T-cell (primary cell): Measurements from ENCODE around the gene POLQ. TPM values are rescaled to one million over a fixed set of nuclear protein-coding genes. Genes with fewer than 3 reads are reported as not detected.

Experiments used
- ATAC-seq, 4 experiments: fragments of 200-7000 bp in 3 of 4; fragments of 150-1000 bp in 1 of 4; cut with Tn5 transposase; replicated peaks in 1 of 4; 1 replicate in 3 of 4; 2 replicates in 1 of 4; pipeline ENCODE4 v1.10.0; 2021; ENCODE audit warnings: moderate library complexity in 3 of 4, mild to moderate bottlenecking in 2 of 4, moderate number of reproducible peaks in 1 of 4
- CTCF ChIA-PET, 2 donors: fragments of 300-600 bp; sonication (Branson Sonifier 250); formaldehyde crosslinking; loops; one replicate each; lab custom pipeline; 2022; ENCODE audit warnings: antibody characterized with exemption in 2 of 2; lab: Charles Lee
- POLR2A ChIA-PET, 2 donors: fragments of 300-600 bp; sonication (Branson Sonifier 250); formaldehyde crosslinking; loops; one replicate each; lab custom pipeline; 2022; ENCODE audit warnings: antibody characterized with exemption in 2 of 2; lab: Charles Lee
- DNase-seq, 35 experiments: peaks; one replicate each; pipeline versions ENCODE4 v3.0.0 to v3.0.0-alpha.2; 2013 to 2023
- H3K27ac ChIP-seq: one replicate; pipeline ENCODE4 v1.5.1; 2013; ENCODE audit warnings: low read length
- H3K27me3 ChIP-seq, 2 experiments: replicated peaks in 1 of 2; 1 replicate in 1 of 2; 2 replicates in 1 of 2; pipeline versions ENCODE4 v1.6.1 to v1.7.0; 2013; ENCODE audit warnings: low read length in 1 of 2, mixed read lengths in 1 of 2; ENCODE audit not compliant: control insufficient read depth in 2 of 2, insufficient read depth in 2 of 2; ENCODE audit errors: extremely low read depth in 1 of 2
- H3K36me3 ChIP-seq, 2 donors: 1 replicate in 1 of 2; 2 replicates in 1 of 2; pipeline versions ENCODE4 v1.6.1 to v1.7.0; 2013; ENCODE audit warnings: low read length in 1 of 2; ENCODE audit not compliant: control insufficient read depth in 2 of 2, insufficient read depth in 1 of 2; ENCODE audit errors: extremely low read depth in 1 of 2
- H3K4me1 ChIP-seq, 2 experiments: 1 replicate in 1 of 2; 2 replicates in 1 of 2; pipeline versions ENCODE4 v1.6.1 to v1.7.0; 2013; ENCODE audit warnings: low read length in 2 of 2, mixed read lengths in 1 of 2; ENCODE audit not compliant: insufficient read depth in 2 of 2, control insufficient read depth in 1 of 2; ENCODE audit errors: extremely low read depth in 1 of 2
- H3K4me3 ChIP-seq, 2 donors: 1 replicate in 1 of 2; 2 replicates in 1 of 2; pipeline versions ENCODE4 v1.5.1 to v1.7.0; 2013; ENCODE audit warnings: mild to moderate bottlenecking in 2 of 2, low read length in 1 of 2, moderate library complexity in 1 of 2; ENCODE audit not compliant: control insufficient read depth in 1 of 2; ENCODE audit errors: extremely low read depth in 1 of 2
- H3K9me3 ChIP-seq: 2 replicates; pipeline ENCODE4 v1.7.0; 2013
- H3K27ac Mint-ChIP-seq, 2 donors: one replicate each; pipeline ENCODE4 v1.8.0; 2020 to 2021; ENCODE audit warnings: mild to moderate bottlenecking in 2 of 2, mixed read lengths in 2 of 2
- H3K27me3 Mint-ChIP-seq, 2 donors: one replicate each; pipeline ENCODE4 v1.8.0; 2021 to 2022; ENCODE audit warnings: mixed read lengths in 2 of 2
- H3K36me3 Mint-ChIP-seq: one replicate; pipeline ENCODE4 v1.8.0; 2021; ENCODE audit warnings: mixed read lengths
- H3K4me1 Mint-ChIP-seq, 3 donors: one replicate each; pipeline ENCODE4 v1.8.0; 2020 to 2022; ENCODE audit warnings: mixed read lengths in 3 of 3, mild to moderate bottlenecking in 1 of 3
- H3K4me3 Mint-ChIP-seq, 3 donors: one replicate each; pipeline ENCODE4 v1.8.0; 2020 to 2022; ENCODE audit warnings: mild to moderate bottlenecking in 3 of 3, mixed read lengths in 3 of 3, moderate library complexity in 3 of 3
- H3K9me3 Mint-ChIP-seq, 3 donors: one replicate each; pipeline ENCODE4 v1.8.0; 2020 to 2022; ENCODE audit warnings: mixed read lengths in 3 of 3
- WGBS: methylation state at CpG from one replicate; pipeline ENCODE4 v1.1.5; 2013; ENCODE audit warnings: missing lambda C conversion rate; ENCODE audit not compliant: insufficient coverage; 5-methylcytosine and 5-hydroxymethylcytosine counted together
- total RNA-seq, 35 experiments: library from RNA in 6 of 35; stranded (reverse) in 6 of 35; fragments of 120-200 nt in 1 of 35; gene quantifications; one replicate each; pipeline versions ENCODE4 v1.2.1 to v1.2.4 and lab custom pipeline; 2013 to 2026

POLQ gene
- total RNA-seq, 5 donors from 2014 or later (not counting 1 experiment from before 2014, with no cell fraction given) = 0.23 to 1.1 (median 0.47) TPM

- no peak for DNase-seq
These were observed 62.5 kb downstream of the POLQ start for GRCh38 chr3:121483290-121483689.

GRCh38 chr3:121482660-121483059 lies 63.1 kb downstream of the POLQ start:
- Mint-ChIP-seq H3K9me3 (no peaks in the 10 kb centered on the region), H3K4me3 (no peak overlapping the region), H3K36me3 (no peaks in the 10 kb centered on the region), H3K27me3 (no peaks in the 10 kb centered on the region), H3K4me1 (no peaks in the 10 kb centered on the region), H3K27ac (no peak overlapping the region)
- ChIA-PET CTCF (no interaction called here), POLR2A (no interaction called here)
- no peaks in the 10 kb centered on the region for H3K4me1 ChIP-seq
- DNase-seq (no peak), ATAC-seq (no peak)
- no peaks in the 10 kb centered on the region for H3K27me3 ChIP-seq
- no peak overlapping the region for H3K4me3 ChIP-seq
- H3K36me3 ChIP-seq = no peaks in the 10 kb centered on the region
- H3K9me3 ChIP-seq = no peaks in the 10 kb centered on the region
- WGBS = no CpG with 5 or more reads among the region's 1 CpG
- no peak overlapping the region for H3K27ac ChIP-seq

More at GRCh38 chr3:121483290-121483689, 62.5 kb downstream of the POLQ start:
- Mint-ChIP-seq H3K4me3 (no peak overlapping the region), H3K4me1 (no peaks in the 10 kb centered on the region), H3K27ac (no peak overlapping the region), H3K36me3 (no peaks in the 10 kb centered on the region), H3K27me3 (no peaks in the 10 kb centered on the region), H3K9me3 (no peaks in the 10 kb centered on the region)
- Histone ChIP-seq H3K27ac (no peak overlapping the region), H3K4me3 (no peak overlapping the region), H3K36me3 (no peaks in the 10 kb centered on the region), H3K27me3 (no peaks in the 10 kb centered on the region), H3K4me1 (no peaks in the 10 kb centered on the region), H3K9me3 (no peaks in the 10 kb centered on the region)
- no CpG with 5 or more reads among the region's 1 CpG for WGBS
- ATAC-seq = no peak
- POLR2A ChIA-PET = no interaction called here
- CTCF ChIA-PET = no interaction called here

- DNase-seq (no peak), ATAC-seq (no peak)
- Mint-ChIP-seq H3K27ac (no peak overlapping the region), H3K27me3 (no peaks in the 10 kb centered on the region), H3K4me1 (no peaks in the 10 kb centered on the region), H3K36me3 (no peaks in the 10 kb centered on the region), H3K9me3 (no peaks in the 10 kb centered on the region), H3K4me3 (no peak overlapping the region)
- no peak overlapping the region for H3K4me3 ChIP-seq
- H3K36me3 ChIP-seq = no peaks in the 10 kb centered on the region
- H3K27ac ChIP-seq = no peak overlapping the region
- no peaks in the 10 kb centered on the region for H3K9me3 ChIP-seq
- 100% methylated on average over 1 of the region's 3 CpGs for WGBS
- CTCF ChIA-PET = no interaction called here
- H3K27me3 ChIP-seq = no peaks in the 10 kb centered on the region
- POLR2A ChIA-PET = no interaction called here
- no peaks in the 10 kb centered on the region for H3K4me1 ChIP-seq
These were observed 64.5 kb downstream of the POLQ start for GRCh38 chr3:121481106-121481880.

- Histone ChIP-seq H3K27ac (no peak overlapping the region), H3K9me3 (no peaks in the 10 kb centered on the region), H3K36me3 (no peaks in the 10 kb centered on the region), H3K27me3 (no peaks in the 10 kb centered on the region), H3K4me3 (no peak overlapping the region), H3K4me1 (no peaks in the 10 kb centered on the region)
- Mint-ChIP-seq H3K27ac (no peak overlapping the region), H3K9me3 (no peaks in the 10 kb centered on the region), H3K4me3 (no peak overlapping the region), H3K4me1 (no peaks in the 10 kb centered on the region), H3K27me3 (no peaks in the 10 kb centered on the region), H3K36me3 (no peaks in the 10 kb centered on the region)
- WGBS = 100% methylated on average over 5 of the region's 5 CpGs
- ChIA-PET POLR2A (no interaction called here), CTCF (interaction anchor here in 1 of 2 donors (1.2 kb wide), 1 partner anchor 42 kb away, joined by 3 read pairs; no protein-coding TSS in a partner anchor)
- no peak for DNase-seq
- ATAC-seq = no peak
These were observed 68.2 kb downstream of the POLQ start for GRCh38 chr3:121477589-121477988.

- no peaks in the 10 kb centered on the region for H3K36me3 ChIP-seq
- H3K4me1 ChIP-seq = no peaks in the 10 kb centered on the region
- Mint-ChIP-seq H3K27me3 (no peaks in the 10 kb centered on the region), H3K27ac (no peak overlapping the region), H3K36me3 (no peaks in the 10 kb centered on the region), H3K9me3 (no peaks in the 10 kb centered on the region), H3K4me1 (no peaks in the 10 kb centered on the region), H3K4me3 (no peak overlapping the region)
- CTCF ChIA-PET = no interaction called here
- DNase-seq (no peak), ATAC-seq (no peak)
- 100% methylated on average over 1 of the region's 2 CpGs for WGBS
- H3K27me3 ChIP-seq = no peaks in the 10 kb centered on the region
- no peaks in the 10 kb centered on the region for H3K9me3 ChIP-seq
- H3K27ac ChIP-seq = no peak overlapping the region
- H3K4me3 ChIP-seq = no peak overlapping the region
- POLR2A ChIA-PET = no interaction called here
These were observed 72.8 kb downstream of the POLQ start for GRCh38 chr3:121473001-121473400.

GRCh38 chr3:121467085-121467484 lies 78.7 kb downstream of the POLQ start:
- Mint-ChIP-seq H3K4me3 (no peak overlapping the region), H3K9me3 (peaks cover 0 to 4% (median 0%) of the 10 kb centered on the region in 3 donors), H3K4me1 (no peaks in the 10 kb centered on the region), H3K27ac (no peak overlapping the region), H3K36me3 (peaks cover 9% of the 10 kb centered on the region), H3K27me3 (no peaks in the 10 kb centered on the region)
- DNase-seq (no peak), ATAC-seq (no peak)
- Histone ChIP-seq H3K27ac (no peak overlapping the region), H3K36me3 (no peaks in the 10 kb centered on the region), H3K27me3 (no peaks in the 10 kb centered on the region), H3K9me3 (no peaks in the 10 kb centered on the region), H3K4me3 (no peak overlapping the region), H3K4me1 (no peaks in the 10 kb centered on the region)
- CTCF ChIA-PET = interaction anchor here in 1 of 2 donors (1.4 kb wide), 1 partner anchor 13 kb away, joined by 3 read pairs; no protein-coding TSS in a partner anchor
- POLR2A ChIA-PET = no interaction called here
- 100% methylated on average over 1 of the region's 2 CpGs for WGBS
